ENCODE results near the gene SLC22A23.

The SLC22A23 gene

GRCh38 chr6:3268680-3269079 lies 188.2 kb downstream of the SLC22A23 start:
- H3K27ac ChIP-seq: no peak overlapping the region

GRCh38 chr6:3267162-3267561 lies 189.7 kb downstream of the SLC22A23 start:
- no peak for TF ChIP-seq CTCF (conservative IDR thresholded peaks at IDR 0.05)
- TF ChIP-seq ZFX (IDR thresholded peaks at IDR 0.05): no peak
- no peak overlapping the region for H3K27ac ChIP-seq

More at GRCh38 chr6:3268680-3269079, 188.2 kb downstream of the SLC22A23 start:
- TF ChIP-seq CTCF (conservative IDR thresholded peaks at IDR 0.05) (no peak), ZFX (IDR thresholded peaks at IDR 0.05) (no peak)

- TF ChIP-seq CTCF (conservative IDR thresholded peaks at IDR 0.05) (no peak), ZFX (IDR thresholded peaks at IDR 0.05) (no peak)
Observed at GRCh38 chr6:3266170-3266569, 190.7 kb downstream of the SLC22A23 start.

GRCh38 chr6:3265671-3266070 lies 191.2 kb downstream of the SLC22A23 start:
- TF ChIP-seq CTCF (conservative IDR thresholded peaks at IDR 0.05): no peak
- TF ChIP-seq ZFX (IDR thresholded peaks at IDR 0.05): no peak
- H3K27ac ChIP-seq: no peak overlapping the region

More at GRCh38 chr6:3266170-3266569, 190.7 kb downstream of the SLC22A23 start:
- no peak overlapping the region for H3K27ac ChIP-seq

- TF ChIP-seq CTCF (conservative IDR thresholded peaks at IDR 0.05) (no peak), ZFX (IDR thresholded peaks at IDR 0.05) (no peak)
- no peak overlapping the region for H3K27ac ChIP-seq
Observed at GRCh38 chr6:3264356-3264755, 192.5 kb downstream of the SLC22A23 start.

- H3K27ac ChIP-seq: no peak overlapping the region
- TF ChIP-seq CTCF (conservative IDR thresholded peaks at IDR 0.05): no peak
- no peak for TF ChIP-seq ZFX (IDR thresholded peaks at IDR 0.05)
Observed at GRCh38 chr6:3263096-3263495, 193.8 kb downstream of the SLC22A23 start.

- TF ChIP-seq CTCF (conservative IDR thresholded peaks at IDR 0.05) (no peak), ZFX (IDR thresholded peaks at IDR 0.05) (no peak)
Observed at GRCh38 chr6:3261921-3262320, 194.9 kb downstream of the SLC22A23 start.

More at GRCh38 chr6:3261921-3262320, 194.9 kb downstream of the SLC22A23 start:
- no peak overlapping the region for H3K27ac ChIP-seq

Data from C4-2B (cell line).